Measurements from ENCODE around the gene STING1. TPM values are rescaled to one million over a fixed set of nuclear protein-coding genes. Genes with fewer than 3 reads are reported as not detected.
A peak's percentile ranks its signal among the peaks of the same experiment; 100 is the strongest.

Gene STING1
- total and polyA plus RNA-seq, 4 donors, result 23.9 to 180 (median 131) TPM

- DNase-seq (peak in 1 of 2 donors; percentile 62), ATAC-seq (ENCODE audit: low FRiP score) (peak; percentile 27)
- no peaks in the 10 kb centered on the region for H3K9me3 ChIP-seq (ENCODE audit: control insufficient read depth, low read length)
- no peak overlapping the region for H3K27ac ChIP-seq (ENCODE audit: low read depth in 1 of 2, low read length in 2 of 2)
- H3K27me3 ChIP-seq (ENCODE audit: control insufficient read depth in 1 of 2, insufficient read depth in 2 of 2, low read length in 1 of 2), result no peaks in the 10 kb centered on the region
- intact Hi-C loops (cut with DNase I), result no loop called here
- no peak overlapping the region for H3K4me3 ChIP-seq (ENCODE audit: low read length in 2 of 2)
- no peaks in the 10 kb centered on the region for H3K36me3 ChIP-seq (ENCODE audit: control insufficient read depth in 1 of 2, insufficient read depth in 2 of 2, low read length in 1 of 2)
- 84 to 88% methylated on average over 5 of the region's 5 CpGs for WGBS, 2 donors
- no peaks in the 10 kb centered on the region for H3K4me1 ChIP-seq (ENCODE audit: control insufficient read depth in 1 of 2, insufficient read depth in 2 of 2, low read length in 2 of 2)
Measured at GRCh38 chr5:139461698-139462097, 20.9 kb downstream of the STING1 start.

GRCh38 chr5:139461176-139461575, 21.4 kb downstream of the STING1 start:
- intact Hi-C loops (cut with DNase I), result no loop called here
- Histone ChIP-seq H3K4me1 (ENCODE audit: control insufficient read depth in 1 of 2, insufficient read depth in 2 of 2, low read length in 2 of 2) (no peaks in the 10 kb centered on the region), H3K36me3 (ENCODE audit: control insufficient read depth in 1 of 2, insufficient read depth in 2 of 2, low read length in 1 of 2) (no peaks in the 10 kb centered on the region), H3K27me3 (ENCODE audit: control insufficient read depth in 1 of 2, insufficient read depth in 2 of 2, low read length in 1 of 2) (no peaks in the 10 kb centered on the region), H3K9me3 (ENCODE audit: control insufficient read depth, low read length) (no peaks in the 10 kb centered on the region), H3K27ac (ENCODE audit: low read depth in 1 of 2, low read length in 2 of 2) (no peak overlapping the region), H3K4me3 (ENCODE audit: low read length in 2 of 2) (no peak overlapping the region)
- WGBS, 2 donors, result 94 to 95% methylated on average over 7 of the region's 7 CpGs
- ATAC-seq (ENCODE audit: low FRiP score), result no peak
- DNase-seq, result peak in 1 of 2 donors; percentile 28

GRCh38 chr5:139460455-139460854, 22.1 kb downstream of the STING1 start:
- H3K9me3 ChIP-seq (ENCODE audit: control insufficient read depth, low read length), result no peaks in the 10 kb centered on the region
- no peak for ATAC-seq (ENCODE audit: low FRiP score)
- no peaks in the 10 kb centered on the region for H3K4me1 ChIP-seq (ENCODE audit: control insufficient read depth in 1 of 2, insufficient read depth in 2 of 2, low read length in 2 of 2)
- 94 to 96% methylated on average over 1 of the region's 1 CpG for WGBS, 2 donors
- H3K36me3 ChIP-seq (ENCODE audit: control insufficient read depth in 1 of 2, insufficient read depth in 2 of 2, low read length in 1 of 2), result no peaks in the 10 kb centered on the region
- no peaks in the 10 kb centered on the region for H3K27me3 ChIP-seq (ENCODE audit: control insufficient read depth in 1 of 2, insufficient read depth in 2 of 2, low read length in 1 of 2)
- DNase-seq, result no peak
- no peak overlapping the region for H3K4me3 ChIP-seq (ENCODE audit: low read length in 2 of 2)
- intact Hi-C loops (cut with DNase I), result no loop called here
- no peak overlapping the region for H3K27ac ChIP-seq (ENCODE audit: low read depth in 1 of 2, low read length in 2 of 2)

GRCh38 chr5:139459451-139459934, 23.1 kb downstream of the STING1 start:
- no peak overlapping the region for H3K4me3 ChIP-seq (ENCODE audit: low read length in 2 of 2)
- H3K4me1 ChIP-seq (ENCODE audit: control insufficient read depth in 1 of 2, insufficient read depth in 2 of 2, low read length in 2 of 2), result no peaks in the 10 kb centered on the region
- no peaks in the 10 kb centered on the region for H3K9me3 ChIP-seq (ENCODE audit: control insufficient read depth, low read length)
- intact Hi-C loops (cut with DNase I), result no loop called here
- peak; percentile 36 for ATAC-seq (ENCODE audit: low FRiP score)
- no peaks in the 10 kb centered on the region for H3K27me3 ChIP-seq (ENCODE audit: control insufficient read depth in 1 of 2, insufficient read depth in 2 of 2, low read length in 1 of 2)
- no peak overlapping the region for H3K27ac ChIP-seq (ENCODE audit: low read depth in 1 of 2, low read length in 2 of 2)
- WGBS, 2 donors, result 70 to 79% methylated on average over 8 of the region's 8 CpGs
- DNase-seq, result peak in 1 of 2 donors; percentile 78
- H3K36me3 ChIP-seq (ENCODE audit: control insufficient read depth in 1 of 2, insufficient read depth in 2 of 2, low read length in 1 of 2), result no peaks in the 10 kb centered on the region

- Histone ChIP-seq H3K27ac (ENCODE audit: low read depth in 1 of 2, low read length in 2 of 2) (no peak overlapping the region), H3K4me3 (ENCODE audit: low read length in 2 of 2) (no peak overlapping the region), H3K36me3 (ENCODE audit: control insufficient read depth in 1 of 2, insufficient read depth in 2 of 2, low read length in 1 of 2) (no peaks in the 10 kb centered on the region), H3K4me1 (ENCODE audit: control insufficient read depth in 1 of 2, insufficient read depth in 2 of 2, low read length in 2 of 2) (no peaks in the 10 kb centered on the region), H3K9me3 (ENCODE audit: control insufficient read depth, low read length) (no peaks in the 10 kb centered on the region), H3K27me3 (ENCODE audit: control insufficient read depth in 1 of 2, insufficient read depth in 2 of 2, low read length in 1 of 2) (no peaks in the 10 kb centered on the region)
- no peak for ATAC-seq (ENCODE audit: low FRiP score)
- intact Hi-C loops (cut with DNase I), result no loop called here
- WGBS, 2 donors, result 56 to 59% methylated on average over 8 of the region's 8 CpGs
- DNase-seq, result peak; percentile 69 to 70
Measured at GRCh38 chr5:139458580-139459407, 23.8 kb downstream of the STING1 start.

GRCh38 chr5:139457653-139458306, 24.8 kb downstream of the STING1 start:
- no peaks in the 10 kb centered on the region for H3K9me3 ChIP-seq (ENCODE audit: control insufficient read depth, low read length)
- H3K4me3 ChIP-seq (ENCODE audit: low read length in 2 of 2), result no peak overlapping the region
- H3K36me3 ChIP-seq (ENCODE audit: control insufficient read depth in 1 of 2, insufficient read depth in 2 of 2, low read length in 1 of 2), result no peaks in the 10 kb centered on the region
- no peak overlapping the region for H3K27ac ChIP-seq (ENCODE audit: low read depth in 1 of 2, low read length in 2 of 2)
- no peaks in the 10 kb centered on the region for H3K27me3 ChIP-seq (ENCODE audit: control insufficient read depth in 1 of 2, insufficient read depth in 2 of 2, low read length in 1 of 2)
- no peaks in the 10 kb centered on the region for H3K4me1 ChIP-seq (ENCODE audit: control insufficient read depth in 1 of 2, insufficient read depth in 2 of 2, low read length in 2 of 2)
- DNase-seq (peak in 1 of 2 donors; percentile 45), ATAC-seq (ENCODE audit: low FRiP score) (no peak)
- intact Hi-C loops (cut with DNase I), result no loop called here
- 99% methylated on average over 5 of the region's 5 CpGs for WGBS, 2 donors

GRCh38 chr5:139457241-139457640, 25.3 kb downstream of the STING1 start:
- Histone ChIP-seq H3K4me3 (ENCODE audit: low read length in 2 of 2) (no peak overlapping the region), H3K27me3 (ENCODE audit: control insufficient read depth in 1 of 2, insufficient read depth in 2 of 2, low read length in 1 of 2) (no peaks in the 10 kb centered on the region), H3K4me1 (ENCODE audit: control insufficient read depth in 1 of 2, insufficient read depth in 2 of 2, low read length in 2 of 2) (no peaks in the 10 kb centered on the region), H3K9me3 (ENCODE audit: control insufficient read depth, low read length) (no peaks in the 10 kb centered on the region), H3K27ac (ENCODE audit: low read depth in 1 of 2, low read length in 2 of 2) (no peak overlapping the region), H3K36me3 (ENCODE audit: control insufficient read depth in 1 of 2, insufficient read depth in 2 of 2, low read length in 1 of 2) (no peaks in the 10 kb centered on the region)
- DNase-seq (no peak), ATAC-seq (ENCODE audit: low FRiP score) (no peak)
- WGBS, 2 donors, result 97% methylated on average over 5 of the region's 5 CpGs
- intact Hi-C loops (cut with DNase I), result no loop called here

- 95 to 96% methylated on average over 12 of the region's 12 CpGs for WGBS, 2 donors
- Histone ChIP-seq H3K4me1 (ENCODE audit: control insufficient read depth in 1 of 2, insufficient read depth in 2 of 2, low read length in 2 of 2) (no peaks in the 10 kb centered on the region), H3K9me3 (ENCODE audit: control insufficient read depth, low read length) (no peaks in the 10 kb centered on the region), H3K27ac (ENCODE audit: low read depth in 1 of 2, low read length in 2 of 2) (no peak overlapping the region), H3K4me3 (ENCODE audit: low read length in 2 of 2) (no peak overlapping the region), H3K27me3 (ENCODE audit: control insufficient read depth in 1 of 2, insufficient read depth in 2 of 2, low read length in 1 of 2) (no peaks in the 10 kb centered on the region), H3K36me3 (ENCODE audit: control insufficient read depth in 1 of 2, insufficient read depth in 2 of 2, low read length in 1 of 2) (no peaks in the 10 kb centered on the region)
- ATAC-seq (ENCODE audit: low FRiP score) (no peak), DNase-seq (peak in 1 of 2 donors; percentile 72)
- intact Hi-C loops (cut with DNase I), result no loop called here
Measured at GRCh38 chr5:139456776-139457175, 25.8 kb downstream of the STING1 start.

Data from aorta (tissue), 5 donors.